Mammary epithelial cell (primary cell): ENCODE measurements around the gene PFKL.

Experiments
- EZH2 ChIP-seq: IDR thresholded peaks from 2 replicates; pipeline ENCODE4 v1.6.1; 2012; ENCODE audit warnings: low read length, inconsistent platforms, borderline replicate concordance
- TF ChIP-seq, protein P1 (sequence below), 2 donors: IDR thresholded peaks in 1 of 2; conservative IDR thresholded peaks in 1 of 2; 2 replicates each; pipeline ENCODE4 v1.5.1; 2011 to 2012; ENCODE audit warnings: inconsistent platforms in 2 of 2, low read length in 2 of 2, mild to moderate bottlenecking in 2 of 2, control low read depth in 1 of 2, low read depth in 1 of 2; ENCODE audit not compliant: insufficient read depth in 1 of 2; ENCODE audit errors: extremely low read depth in 1 of 2

DNA sequence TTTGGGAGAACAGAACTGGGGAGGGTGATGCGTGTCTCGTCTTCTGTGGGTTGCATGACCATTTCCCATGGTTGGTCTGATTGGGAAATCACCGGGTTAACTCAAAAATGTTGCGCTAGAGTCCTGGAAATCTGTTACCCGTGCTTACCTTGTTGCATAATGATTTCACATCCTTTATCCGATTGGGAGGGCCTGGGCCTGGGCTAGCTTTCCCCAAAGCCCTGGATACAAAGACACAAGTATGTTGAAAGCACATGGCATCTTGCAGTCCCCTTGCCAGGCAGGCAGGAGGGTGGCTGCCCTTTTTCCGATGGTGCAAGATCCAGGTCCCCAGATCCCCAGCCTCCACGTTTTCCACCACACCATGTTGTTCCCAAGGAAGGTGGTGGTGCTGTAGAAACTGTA is 54.1 kb downstream of the PFKL start:
- TF ChIP-seq, protein P1, sequence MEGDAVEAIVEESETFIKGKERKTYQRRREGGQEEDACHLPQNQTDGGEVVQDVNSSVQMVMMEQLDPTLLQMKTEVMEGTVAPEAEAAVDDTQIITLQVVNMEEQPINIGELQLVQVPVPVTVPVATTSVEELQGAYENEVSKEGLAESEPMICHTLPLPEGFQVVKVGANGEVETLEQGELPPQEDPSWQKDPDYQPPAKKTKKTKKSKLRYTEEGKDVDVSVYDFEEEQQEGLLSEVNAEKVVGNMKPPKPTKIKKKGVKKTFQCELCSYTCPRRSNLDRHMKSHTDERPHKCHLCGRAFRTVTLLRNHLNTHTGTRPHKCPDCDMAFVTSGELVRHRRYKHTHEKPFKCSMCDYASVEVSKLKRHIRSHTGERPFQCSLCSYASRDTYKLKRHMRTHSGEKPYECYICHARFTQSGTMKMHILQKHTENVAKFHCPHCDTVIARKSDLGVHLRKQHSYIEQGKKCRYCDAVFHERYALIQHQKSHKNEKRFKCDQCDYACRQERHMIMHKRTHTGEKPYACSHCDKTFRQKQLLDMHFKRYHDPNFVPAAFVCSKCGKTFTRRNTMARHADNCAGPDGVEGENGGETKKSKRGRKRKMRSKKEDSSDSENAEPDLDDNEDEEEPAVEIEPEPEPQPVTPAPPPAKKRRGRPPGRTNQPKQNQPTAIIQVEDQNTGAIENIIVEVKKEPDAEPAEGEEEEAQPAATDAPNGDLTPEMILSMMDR (conservative IDR thresholded peaks at IDR 0.05 in 1 of 2, IDR thresholded peaks at IDR 0.05 in 1 of 2; ENCODE audit: extremely low read depth in 1 of 2, insufficient read depth in 1 of 2, low read depth in 1 of 2, low read length in 2 of 2): no peak
- no peak for TF ChIP-seq EZH2
